Keratinocyte (primary cell): ENCODE data around the gene SLC6A19. TPM values are rescaled to one million over a fixed set of nuclear protein-coding genes. Genes with fewer than 3 reads are reported as not detected.

Experiments used
- DNase-seq: peaks from one replicate; pipeline ENCODE4 v3.0.0-alpha.2; 2011; ENCODE audit warnings: low read depth, missing footprints, low spot score
- FAIRE-seq: peaks from 2 replicates; lab custom pipeline; 2011; peaks lifted over from hg19 to GRCh38; lab: Jason Lieb, UNC
- H2AFZ ChIP-seq: 2 replicates; pipeline ENCODE4 v1.6.0; 2012; ENCODE audit warnings: low read length, control low read depth, inconsistent platforms; ENCODE audit not compliant: control insufficient read depth
- H3K27ac ChIP-seq: 2 replicates; pipeline ENCODE4 v1.5.1; 2011; ENCODE audit warnings: low read length; ENCODE audit not compliant: control insufficient read depth, insufficient read depth
- H3K27me3 ChIP-seq: 3 replicates; pipeline ENCODE4 v1.6.0; 2011; ENCODE audit warnings: low read length; ENCODE audit not compliant: control insufficient read depth, insufficient read depth; ENCODE audit errors: extremely low read depth
- H3K36me3 ChIP-seq, 2 experiments: 2 replicates in 1 of 2; 3 replicates in 1 of 2; pipeline ENCODE4 v1.5.1; 2011; ENCODE audit warnings: low read length in 2 of 2, mild to moderate bottlenecking in 1 of 2; ENCODE audit not compliant: control insufficient read depth in 2 of 2, insufficient read depth in 2 of 2; ENCODE audit errors: extremely low read depth in 1 of 2
- H3K4me1 ChIP-seq: 3 replicates; pipeline ENCODE4 v1.5.1; 2011; ENCODE audit warnings: low read length; ENCODE audit not compliant: control insufficient read depth, insufficient read depth; ENCODE audit errors: extremely low read depth
- H3K4me2 ChIP-seq: 3 replicates; pipeline ENCODE4 v1.6.0; 2011; ENCODE audit warnings: low read depth, low read length; ENCODE audit not compliant: control insufficient read depth, insufficient read depth; ENCODE audit errors: extremely low read depth
- H3K4me3 ChIP-seq, 3 experiments: fragments of 200-600 bp in 1 of 3; sonication (generic) in 1 of 3; 2 replicates in 2 of 3; 3 replicates in 1 of 3; pipeline ENCODE4 v1.5.1; 2011 to 2016; ENCODE audit warnings: low read length in 3 of 3, mild to moderate bottlenecking in 3 of 3, control low read depth in 2 of 3, inconsistent platforms in 1 of 3, low read depth in 1 of 3, mixed read lengths in 1 of 3, mixed run types in 1 of 3, moderate library complexity in 1 of 3; ENCODE audit not compliant: control insufficient read depth in 2 of 3, insufficient read depth in 2 of 3; ENCODE audit errors: extremely low read depth in 1 of 3
- H3K79me2 ChIP-seq: 2 replicates; pipeline ENCODE4 v1.6.0; 2012; ENCODE audit warnings: low read length; ENCODE audit not compliant: control insufficient read depth, insufficient read depth
- H3K9ac ChIP-seq: 3 replicates; pipeline ENCODE4 v1.6.0; 2011; ENCODE audit warnings: low read length; ENCODE audit not compliant: control insufficient read depth, insufficient read depth; ENCODE audit errors: extremely low read depth
- H3K9me1 ChIP-seq: 3 replicates; pipeline ENCODE4 v1.6.0; 2011; ENCODE audit warnings: low read length; ENCODE audit not compliant: control insufficient read depth, insufficient read depth; ENCODE audit errors: extremely low read depth
- H3K9me3 ChIP-seq: 2 replicates; pipeline ENCODE4 v1.5.1; 2012; ENCODE audit warnings: low read depth, low read length; ENCODE audit not compliant: control insufficient read depth
- H4K20me1 ChIP-seq: 3 replicates; pipeline ENCODE4 v1.6.0; 2011; ENCODE audit warnings: low read length; ENCODE audit not compliant: control insufficient read depth, insufficient read depth; ENCODE audit errors: extremely low read depth
- EZH2 ChIP-seq: IDR thresholded peaks from one replicate; pipeline ENCODE4 v1.6.1; 2012; ENCODE audit warnings: inconsistent platforms, mild to moderate bottlenecking, low read length, moderate library complexity
- dilution Hi-C: fragments of 300-500 bp; cut with MboI; formaldehyde crosslinking; loops from one replicate; pipeline ENCODE4 v1.7.0; 2020; ENCODE audit warnings: low sequenced_read_pairs; ENCODE audit not compliant: extremely low pct_ligation_motif_present
- polyA plus RNA-seq, 5 experiments: library from polyadenylated mRNA; depleted of rRNA in 3 of 5; stranded (reverse) in 3 of 5; stranded (forward) in 1 of 5; unstranded in 1 of 5; fragments of >200 nt; gene quantifications; 1 replicate in 1 of 5; 2 replicates in 3 of 5; 3 replicates in 1 of 5; pipeline versions ENCODE4 v1.2.1 to v1.2.3, GENCODE V29; 2011 to 2012; ENCODE audit warnings: missing spikeins in 2 of 5, low read depth in 1 of 5, low replicate concordance in 1 of 5
- TF ChIP-seq, protein P1 (sequence below), 3 experiments: IDR thresholded peaks in 1 of 3; conservative IDR thresholded peaks in 1 of 3; optimal IDR thresholded peaks in 1 of 3; 2 replicates in 2 of 3; 3 replicates in 1 of 3; pipeline versions ENCODE3 to v1.5.1; 2011; ENCODE audit warnings: low read length in 3 of 3, mild to moderate bottlenecking in 3 of 3, moderate library complexity in 2 of 3, control low read depth in 1 of 3, inconsistent platforms in 1 of 3; ENCODE audit not compliant: insufficient read depth in 2 of 3; ENCODE audit errors: extremely low read depth in 1 of 3

SLC6A19 gene
- polyA plus RNA-seq, 1 donor (not counting 4 experiments of a cell fraction or from before 2014, with no cell fraction given), result not detected

- no peak overlapping the region for H3K4me2 ChIP-seq
- TF ChIP-seq, protein P1, sequence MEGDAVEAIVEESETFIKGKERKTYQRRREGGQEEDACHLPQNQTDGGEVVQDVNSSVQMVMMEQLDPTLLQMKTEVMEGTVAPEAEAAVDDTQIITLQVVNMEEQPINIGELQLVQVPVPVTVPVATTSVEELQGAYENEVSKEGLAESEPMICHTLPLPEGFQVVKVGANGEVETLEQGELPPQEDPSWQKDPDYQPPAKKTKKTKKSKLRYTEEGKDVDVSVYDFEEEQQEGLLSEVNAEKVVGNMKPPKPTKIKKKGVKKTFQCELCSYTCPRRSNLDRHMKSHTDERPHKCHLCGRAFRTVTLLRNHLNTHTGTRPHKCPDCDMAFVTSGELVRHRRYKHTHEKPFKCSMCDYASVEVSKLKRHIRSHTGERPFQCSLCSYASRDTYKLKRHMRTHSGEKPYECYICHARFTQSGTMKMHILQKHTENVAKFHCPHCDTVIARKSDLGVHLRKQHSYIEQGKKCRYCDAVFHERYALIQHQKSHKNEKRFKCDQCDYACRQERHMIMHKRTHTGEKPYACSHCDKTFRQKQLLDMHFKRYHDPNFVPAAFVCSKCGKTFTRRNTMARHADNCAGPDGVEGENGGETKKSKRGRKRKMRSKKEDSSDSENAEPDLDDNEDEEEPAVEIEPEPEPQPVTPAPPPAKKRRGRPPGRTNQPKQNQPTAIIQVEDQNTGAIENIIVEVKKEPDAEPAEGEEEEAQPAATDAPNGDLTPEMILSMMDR (optimal IDR thresholded peaks at IDR 0.05 in 1 of 3, IDR thresholded peaks at IDR 0.05 in 1 of 3, conservative IDR thresholded peaks at IDR 0.05 in 1 of 3; ENCODE audit: extremely low read depth in 1 of 3, insufficient read depth in 2 of 3, low read length in 3 of 3), result no peak
- no peak for TF ChIP-seq EZH2
- no peak overlapping the region for H3K9ac ChIP-seq
- no peaks in the 10 kb centered on the region for H4K20me1 ChIP-seq
- H3K27ac ChIP-seq, result no peak overlapping the region
- FAIRE-seq (no peak), DNase-seq (no peak)
- H3K79me2 ChIP-seq, result no peaks in the 10 kb centered on the region
- no peaks in the 10 kb centered on the region for H3K36me3 ChIP-seq
- no peaks in the 10 kb centered on the region for H3K9me3 ChIP-seq
- H3K4me1 ChIP-seq, result no peaks in the 10 kb centered on the region
- no peak overlapping the region for H2AFZ ChIP-seq
- H3K27me3 ChIP-seq, result no peaks in the 10 kb centered on the region
- dilution Hi-C loops, result no loop called here
- no peaks in the 10 kb centered on the region for H3K9me1 ChIP-seq
- H3K4me3 ChIP-seq, result no peak overlapping the region
These were observed 16.3 kb upstream of the SLC6A19 start for GRCh38 chr5:1185038-1185627.

DNA sequence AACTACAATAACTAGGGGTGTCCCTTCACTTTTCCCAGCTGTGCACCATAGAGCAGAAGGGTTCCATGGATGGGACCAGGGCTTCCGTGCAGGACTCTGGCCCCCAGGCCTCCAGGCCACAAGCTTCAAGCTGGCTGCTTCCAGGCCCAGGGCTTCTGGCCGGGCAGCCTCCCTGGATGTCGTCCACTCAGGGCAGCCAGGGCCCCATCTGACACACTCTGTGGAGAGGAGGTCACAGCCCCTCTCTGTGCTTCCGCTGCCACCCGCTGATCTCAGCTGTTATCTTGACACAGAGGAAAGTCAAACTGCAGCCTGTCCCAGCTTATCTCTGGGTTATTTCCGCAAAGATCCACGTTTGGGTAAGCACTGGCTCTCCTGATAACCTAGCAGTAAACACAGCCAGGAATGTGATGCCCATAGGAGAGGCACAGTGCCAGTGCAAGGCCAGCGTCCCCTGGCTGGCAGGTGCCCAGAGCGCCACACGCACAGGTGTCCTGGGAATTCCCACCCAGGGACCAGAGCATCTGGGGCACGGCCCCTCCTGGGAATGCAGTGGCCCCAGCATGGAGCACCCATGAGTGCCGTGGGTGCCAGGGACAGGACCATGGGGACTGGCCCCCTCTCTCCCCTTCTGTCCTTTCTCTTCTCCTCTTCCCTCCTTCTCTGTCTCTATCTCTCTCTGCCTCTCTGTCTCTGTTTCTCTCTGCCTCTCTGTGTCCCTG is 15.6 kb upstream of the SLC6A19 start:
- Histone ChIP-seq H3K79me2 (no peaks in the 10 kb centered on the region), H2AFZ (no peak overlapping the region), H3K9me1 (no peaks in the 10 kb centered on the region), H3K9ac (no peak overlapping the region), H3K4me2 (no peak overlapping the region), H3K4me3 (no peak overlapping the region), H3K9me3 (no peaks in the 10 kb centered on the region), H3K27ac (no peak overlapping the region), H4K20me1 (no peaks in the 10 kb centered on the region), H3K36me3 (no peaks in the 10 kb centered on the region), H3K4me1 (no peaks in the 10 kb centered on the region), H3K27me3 (no peaks in the 10 kb centered on the region)
- DNase-seq (no peak), FAIRE-seq (no peak)
- dilution Hi-C loops, result no loop called here
- no peak for TF ChIP-seq EZH2
- TF ChIP-seq, protein P1 (optimal IDR thresholded peaks at IDR 0.05 in 1 of 3, IDR thresholded peaks at IDR 0.05 in 1 of 3, conservative IDR thresholded peaks at IDR 0.05 in 1 of 3; ENCODE audit: extremely low read depth in 1 of 3, insufficient read depth in 2 of 3, low read length in 3 of 3), result no peak
